Subcutaneous abdominal adipose tissue (tissue), 5 donors: ENCODE results near the gene ZNF280D.

Source experiments
- H3K27ac ChIP-seq: one replicate; pipeline ENCODE4 v1.7.0; 2013; ENCODE audit warnings: low read depth, mild to moderate bottlenecking, inconsistent platforms, low read length, moderate library complexity
- H3K27me3 ChIP-seq, 5 donors: one replicate each; pipeline ENCODE4 v1.7.0; 2013; ENCODE audit warnings: low read length in 5 of 5, inconsistent platforms in 1 of 5; ENCODE audit not compliant: control insufficient read depth in 5 of 5, insufficient read depth in 4 of 5
- H3K36me3 ChIP-seq, 5 donors: one replicate each; pipeline ENCODE4 v1.7.0; 2013; ENCODE audit warnings: low read length in 5 of 5; ENCODE audit not compliant: control insufficient read depth in 5 of 5, insufficient read depth in 5 of 5
- H3K4me1 ChIP-seq, 5 donors: one replicate each; pipeline ENCODE4 v1.7.0; 2013; ENCODE audit warnings: low read length in 5 of 5, mild to moderate bottlenecking in 3 of 5, moderate library complexity in 1 of 5; ENCODE audit not compliant: control insufficient read depth in 5 of 5, insufficient read depth in 5 of 5
- H3K4me3 ChIP-seq, 5 donors: one replicate each; pipeline ENCODE4 v1.7.0; 2013; ENCODE audit warnings: low read length in 5 of 5, low read depth in 1 of 5
- H3K9ac ChIP-seq, 5 donors: one replicate each; pipeline ENCODE4 v1.7.0; 2013; ENCODE audit warnings: low read length in 5 of 5, mild to moderate bottlenecking in 4 of 5, moderate library complexity in 3 of 5
- H3K9me3 ChIP-seq, 5 donors: one replicate each; pipeline ENCODE4 v1.7.0; 2013; ENCODE audit warnings: low read length in 5 of 5; ENCODE audit not compliant: control insufficient read depth in 5 of 5
- donor health status: healthy.
- donor health status: healthy.
- donor health status: healthy.
- donor health status: healthy.
- donor health status: healthy.

Gene ZNF280D

GRCh38 chr15:56754772-56755370, 21.6 kb upstream of the ZNF280D start:
- peaks cover 0 to 25% (median 17%) of the 10 kb centered on the region in 5 donors for H3K4me1 ChIP-seq
- no peak overlapping the region for H3K9ac ChIP-seq
- H3K4me3 ChIP-seq, result no peak overlapping the region
- no peaks in the 10 kb centered on the region for H3K9me3 ChIP-seq
- H3K27me3 ChIP-seq, result no peaks in the 10 kb centered on the region
- H3K27ac ChIP-seq, result no peak overlapping the region
- no peaks in the 10 kb centered on the region for H3K36me3 ChIP-seq

GRCh38 chr15:56752986-56753385, 19.7 kb upstream of the ZNF280D start:
- H3K4me3 ChIP-seq, result no peak overlapping the region
- H3K36me3 ChIP-seq, result no peaks in the 10 kb centered on the region
- H3K27ac ChIP-seq, result no peak overlapping the region
- H3K27me3 ChIP-seq, result no peaks in the 10 kb centered on the region
- H3K9ac ChIP-seq, result no peak overlapping the region
- H3K9me3 ChIP-seq, result no peaks in the 10 kb centered on the region
- peaks cover 0 to 19% (median 7%) of the 10 kb centered on the region in 5 donors for H3K4me1 ChIP-seq

GRCh38 chr15:56749982-56750381, 16.7 kb upstream of the ZNF280D start:
- Histone ChIP-seq H3K9ac (no peak overlapping the region), H3K27me3 (no peaks in the 10 kb centered on the region), H3K4me1 (peaks cover 0 to 13% (median 5%) of the 10 kb centered on the region in 5 donors), H3K4me3 (no peak overlapping the region), H3K9me3 (no peaks in the 10 kb centered on the region), H3K27ac (no peak overlapping the region), H3K36me3 (no peaks in the 10 kb centered on the region)

- H3K36me3 ChIP-seq, result no peaks in the 10 kb centered on the region
- no peaks in the 10 kb centered on the region for H3K27me3 ChIP-seq
- no peak overlapping the region for H3K4me3 ChIP-seq
- H3K9me3 ChIP-seq, result no peaks in the 10 kb centered on the region
- H3K27ac ChIP-seq, result no peak overlapping the region
- H3K9ac ChIP-seq, result no peak overlapping the region
- peaks cover 0 to 5% (median under 1%) of the 10 kb centered on the region in 5 donors for H3K4me1 ChIP-seq
Observed at GRCh38 chr15:56744701-56745683, 11.7 kb upstream of the ZNF280D start.

- Histone ChIP-seq H3K4me1 (peaks cover 0 to 6% (median 5%) of the 10 kb centered on the region in 5 donors), H3K36me3 (no peaks in the 10 kb centered on the region), H3K27me3 (no peaks in the 10 kb centered on the region), H3K4me3 (no peak overlapping the region), H3K9ac (no peak overlapping the region), H3K9me3 (no peaks in the 10 kb centered on the region), H3K27ac (no peak overlapping the region)
Observed at GRCh38 chr15:56741541-56741940, 8.2 kb upstream of the ZNF280D start.

- H3K36me3 ChIP-seq, result no peaks in the 10 kb centered on the region
- no peaks in the 10 kb centered on the region for H3K27me3 ChIP-seq
- peaks cover 0 to 8% (median 5%) of the 10 kb centered on the region in 5 donors for H3K4me1 ChIP-seq
- no peak overlapping the region for H3K9ac ChIP-seq
- no peak overlapping the region for H3K27ac ChIP-seq
- no peaks in the 10 kb centered on the region for H3K9me3 ChIP-seq
- no peak overlapping the region for H3K4me3 ChIP-seq
Observed at GRCh38 chr15:56739964-56740640, 6.8 kb upstream of the ZNF280D start.

GRCh38 chr15:56739474-56739873, 6.2 kb upstream of the ZNF280D start:
- Histone ChIP-seq H3K27me3 (no peaks in the 10 kb centered on the region), H3K9me3 (no peaks in the 10 kb centered on the region), H3K4me3 (no peak overlapping the region), H3K36me3 (no peaks in the 10 kb centered on the region), H3K9ac (no peak overlapping the region), H3K4me1 (peaks cover 0 to 8% (median 5%) of the 10 kb centered on the region in 5 donors), H3K27ac (no peak overlapping the region)

GRCh38 chr15:56737791-56738190, 4.5 kb upstream of the ZNF280D start:
- Histone ChIP-seq H3K27me3 (no peaks in the 10 kb centered on the region), H3K27ac (no peak overlapping the region), H3K9me3 (peaks cover 0 to 2% (median 0%) of the 10 kb centered on the region in 5 donors), H3K36me3 (no peaks in the 10 kb centered on the region), H3K4me3 (no peak overlapping the region), H3K9ac (no peak overlapping the region), H3K4me1 (peaks cover 0 to 13% (median 11%) of the 10 kb centered on the region in 5 donors)

- no peak overlapping the region for H3K9ac ChIP-seq
- H3K36me3 ChIP-seq, result no peaks in the 10 kb centered on the region
- no peak overlapping the region for H3K27ac ChIP-seq
- no peaks in the 10 kb centered on the region for H3K27me3 ChIP-seq
- peaks cover 0 to 2% (median 0%) of the 10 kb centered on the region in 5 donors for H3K9me3 ChIP-seq
- H3K4me3 ChIP-seq, result no peak overlapping the region
- peaks cover 0 to 20% (median 18%) of the 10 kb centered on the region in 5 donors for H3K4me1 ChIP-seq
Observed at GRCh38 chr15:56736881-56737707, 3.8 kb upstream of the ZNF280D start.
